ENCODE measurements around the gene ARHGAP12. TPM values are rescaled to one million over a fixed set of nuclear protein-coding genes. Genes with fewer than 3 reads are reported as not detected.

Gene ARHGAP12
- total RNA-seq, 1 donor from 2014 or later: 50.5 TPM

DNA sequence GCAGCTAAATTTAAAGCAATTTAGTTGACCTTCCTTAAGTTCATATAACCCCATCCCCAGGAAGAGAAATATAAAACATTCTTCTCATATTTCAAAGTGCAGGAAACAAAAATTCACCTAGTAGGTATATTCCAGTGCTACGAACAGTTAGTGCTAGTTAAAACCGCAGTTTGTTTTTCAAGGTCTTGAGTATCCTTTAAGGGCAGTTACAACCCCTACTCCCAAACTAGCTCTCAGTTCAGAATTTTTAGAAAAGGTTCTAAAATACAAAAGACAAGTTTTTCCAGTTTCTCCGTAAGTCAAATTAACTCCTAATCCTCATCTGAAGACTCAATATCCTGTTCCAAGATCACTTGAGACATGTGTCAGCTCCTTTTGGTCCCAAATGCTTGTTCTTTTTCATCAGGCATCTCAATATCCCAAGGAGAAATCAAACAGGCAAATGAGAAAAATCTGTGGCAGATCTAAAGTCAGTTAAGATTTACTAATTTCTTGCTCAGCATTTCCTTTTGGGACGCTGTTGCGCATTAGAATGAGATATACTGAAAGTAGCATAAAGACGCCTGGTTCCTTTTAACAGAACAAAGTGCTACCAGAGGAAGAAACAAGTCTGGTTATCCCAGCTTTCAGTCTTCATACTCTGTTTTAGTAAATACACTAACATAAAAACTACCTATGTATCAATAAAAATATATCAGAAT lies 51.8 kb downstream of the ARHGAP12 start:
- DNase-seq (ENCODE audit: low read depth): no peak

DNA sequence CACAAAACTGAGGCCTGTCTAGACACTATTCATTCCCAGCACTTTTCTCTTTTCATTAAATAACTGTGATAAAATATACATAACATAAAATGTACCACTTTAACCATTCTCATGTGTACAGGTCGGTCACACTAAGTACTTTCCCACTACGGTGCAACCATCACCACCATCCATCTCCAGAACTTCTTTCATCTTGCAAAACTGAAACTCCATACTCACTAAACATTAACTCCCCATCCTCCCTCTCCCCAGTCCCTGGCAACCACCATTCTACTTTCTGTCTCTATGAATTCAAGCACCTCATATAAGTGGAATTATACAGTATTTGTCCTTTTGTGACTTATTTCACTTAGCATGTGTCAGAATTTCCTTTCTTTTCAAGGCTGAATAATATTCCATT lies 53.0 kb downstream of the ARHGAP12 start:
- no peak for DNase-seq (ENCODE audit: low read depth)

DNA sequence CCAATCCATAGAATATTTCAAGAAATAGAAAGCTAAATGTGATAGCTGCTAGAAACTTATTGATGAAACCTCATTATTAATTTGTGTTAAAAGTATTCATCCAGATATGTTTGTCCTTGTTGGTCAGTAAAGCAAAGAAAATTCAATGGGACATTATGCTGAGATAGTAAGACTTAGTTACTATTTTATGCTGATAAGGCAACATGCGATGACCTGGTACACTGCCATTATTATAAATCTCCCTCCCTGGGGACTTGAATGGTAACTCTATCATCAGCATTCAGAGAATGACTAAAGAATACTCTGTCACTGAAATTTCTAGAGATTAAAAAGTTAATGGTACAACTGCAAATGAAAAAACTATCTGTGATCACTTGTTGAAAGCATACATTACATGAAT lies 54.9 kb downstream of the ARHGAP12 start:
- DNase-seq (ENCODE audit: low read depth): no peak

DNA sequence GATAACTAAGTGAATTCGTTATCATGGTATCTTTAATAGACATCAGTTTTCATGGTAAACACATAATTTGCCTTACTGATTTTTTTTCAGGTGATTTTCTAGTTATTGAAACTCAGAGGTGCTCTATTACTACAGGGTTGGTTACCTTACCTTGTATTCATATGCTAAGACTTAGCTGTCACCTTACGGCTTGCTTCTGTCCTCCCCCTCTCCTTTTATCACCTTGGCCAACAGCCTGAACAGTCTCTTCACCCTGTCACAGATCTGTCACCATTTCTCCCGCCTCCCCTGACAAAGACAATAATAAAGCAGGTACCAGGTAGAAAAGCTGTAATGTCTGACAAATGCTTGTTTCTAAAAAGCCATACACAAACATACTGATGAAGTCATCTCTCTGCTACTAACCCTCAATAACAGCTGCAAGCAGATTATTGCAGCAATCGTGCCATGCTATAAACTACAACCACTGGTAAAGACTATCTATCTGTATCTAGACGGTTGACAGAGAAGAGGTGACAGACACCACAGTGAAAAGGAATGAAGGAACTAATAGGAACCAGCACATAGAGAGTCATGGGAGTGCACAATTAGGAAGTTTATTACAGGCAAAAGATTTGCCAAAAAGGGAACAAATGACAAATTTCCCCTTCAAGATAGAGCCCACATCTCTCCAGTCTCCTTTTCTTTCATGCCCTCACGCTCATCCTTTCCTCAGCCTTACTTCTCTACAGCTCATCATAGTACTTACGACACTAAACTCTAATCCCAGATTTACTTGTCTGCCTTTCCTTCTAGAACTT lies 57.2 kb downstream of the ARHGAP12 start:
- DNase-seq (ENCODE audit: low read depth): no peak

DNA sequence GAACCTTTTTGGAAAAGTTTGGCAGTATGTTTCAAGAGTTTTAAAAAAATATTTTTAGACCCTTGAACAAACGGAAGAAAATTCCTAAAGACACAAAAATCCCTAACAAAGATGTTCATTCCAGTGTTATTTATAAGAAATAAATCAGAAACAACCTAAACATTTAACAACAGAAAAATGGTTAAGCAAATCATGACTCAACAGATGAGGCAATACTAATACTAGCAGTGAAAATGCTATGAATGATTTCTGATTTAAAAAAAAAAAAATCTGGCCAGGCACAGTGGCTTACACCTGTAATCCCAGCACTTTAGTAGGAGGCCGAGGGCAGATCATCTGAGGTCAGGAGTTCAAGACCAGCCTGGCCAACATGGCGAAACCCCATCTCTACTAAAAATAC lies 61.0 kb downstream of the ARHGAP12 start:
- peak; percentile 31 for DNase-seq (ENCODE audit: low read depth)

DNA sequence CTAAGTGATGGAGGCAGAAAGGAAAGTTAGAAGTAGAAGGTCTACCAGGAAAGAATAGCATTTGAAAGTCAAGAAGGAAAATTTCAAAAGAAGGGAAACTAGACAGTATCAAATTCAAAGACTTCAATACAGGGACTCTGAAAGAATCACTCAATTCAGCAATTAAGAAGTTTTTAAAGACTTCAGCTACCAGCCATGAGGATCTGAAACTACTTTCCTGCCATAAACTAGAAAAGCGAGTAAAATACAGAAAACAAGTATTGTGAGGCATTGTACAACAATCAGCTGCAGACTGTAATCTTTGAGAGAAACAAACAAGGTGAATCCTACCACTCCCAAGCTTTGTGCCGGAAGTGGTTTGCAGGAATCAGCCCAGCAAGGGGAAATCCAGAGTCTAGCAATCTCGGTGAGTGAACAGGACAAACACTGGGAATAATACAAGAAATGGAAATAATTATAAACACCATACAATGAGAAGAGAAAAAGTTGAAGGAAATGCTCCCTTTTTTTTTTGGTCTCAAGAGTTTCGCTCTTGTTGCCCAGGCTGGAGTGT lies 62.4 kb downstream of the ARHGAP12 start:
- peak; percentile 53 for DNase-seq (ENCODE audit: low read depth)

DNA sequence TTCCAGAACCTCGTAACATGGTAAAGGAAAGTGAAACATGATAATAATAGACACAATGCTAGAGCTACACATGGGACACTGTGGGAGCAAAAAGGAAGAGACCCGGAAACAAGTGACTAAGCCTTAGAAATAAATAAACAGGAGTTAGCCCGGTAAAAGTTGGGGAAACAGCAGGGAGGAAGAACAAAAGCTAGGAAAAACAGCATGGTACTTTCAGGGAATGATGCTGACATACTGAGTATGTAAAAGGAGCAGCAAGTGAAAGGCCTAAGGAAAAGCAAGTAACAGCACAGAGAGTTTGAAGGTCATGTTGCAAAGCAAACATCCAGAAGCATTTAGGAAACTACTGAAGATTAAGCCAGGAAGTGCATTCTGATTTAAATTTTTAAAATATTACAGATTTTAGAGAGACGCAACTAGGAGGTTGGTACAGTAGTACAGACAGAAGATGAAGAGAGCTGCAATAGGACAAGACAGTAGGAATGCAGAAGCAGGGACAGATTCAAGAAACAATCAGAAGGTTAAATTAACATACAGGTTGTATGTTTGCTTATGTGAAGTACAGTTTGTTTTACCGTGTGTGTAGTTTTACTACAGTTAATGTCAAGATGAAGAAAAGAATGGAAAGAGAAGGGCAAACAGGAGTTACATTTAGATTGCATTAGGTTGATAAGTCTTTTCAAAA lies 63.7 kb downstream of the ARHGAP12 start:
- DNase-seq (ENCODE audit: low read depth): peak; percentile 20

DNA sequence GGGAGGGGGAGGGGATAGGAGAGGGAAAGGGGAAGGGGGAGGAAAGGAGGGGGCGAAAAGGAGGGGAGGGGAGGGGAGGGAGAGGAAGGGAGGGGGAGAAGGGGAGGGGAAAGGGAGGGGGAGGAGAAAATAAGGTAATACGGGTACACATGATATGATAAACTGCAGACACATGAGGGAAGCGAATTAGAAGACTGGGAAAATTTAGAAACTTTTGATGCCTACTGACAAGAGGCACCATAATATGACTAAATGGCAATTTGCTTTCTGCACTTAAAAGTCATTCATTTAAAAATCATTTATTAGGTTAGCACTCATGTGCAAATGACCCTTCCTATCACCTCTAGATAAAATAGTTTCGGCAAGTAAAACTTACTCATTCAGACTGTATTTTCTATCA lies 73.6 kb downstream of the ARHGAP12 start:
- no peak for DNase-seq (ENCODE audit: low read depth)

DNA sequence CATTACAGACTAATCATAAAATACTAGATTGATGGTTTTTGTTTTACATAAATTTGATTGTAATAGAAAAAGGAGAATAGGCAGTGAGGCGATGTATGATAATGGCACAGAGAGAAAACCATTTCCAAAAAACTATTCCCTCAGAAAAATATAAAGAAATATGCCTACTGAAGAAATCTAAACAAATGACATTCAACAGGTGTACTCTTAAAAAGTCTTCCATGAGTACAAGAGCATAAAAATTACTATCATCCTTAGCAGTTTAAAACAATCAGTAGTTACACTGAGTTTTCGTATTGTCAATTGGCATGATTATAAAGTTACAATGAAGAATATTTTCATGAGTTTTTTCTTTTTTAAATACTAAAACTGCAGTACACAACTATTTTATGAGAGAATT lies 75.0 kb downstream of the ARHGAP12 start:
- DNase-seq (ENCODE audit: low read depth): no peak

DNA sequence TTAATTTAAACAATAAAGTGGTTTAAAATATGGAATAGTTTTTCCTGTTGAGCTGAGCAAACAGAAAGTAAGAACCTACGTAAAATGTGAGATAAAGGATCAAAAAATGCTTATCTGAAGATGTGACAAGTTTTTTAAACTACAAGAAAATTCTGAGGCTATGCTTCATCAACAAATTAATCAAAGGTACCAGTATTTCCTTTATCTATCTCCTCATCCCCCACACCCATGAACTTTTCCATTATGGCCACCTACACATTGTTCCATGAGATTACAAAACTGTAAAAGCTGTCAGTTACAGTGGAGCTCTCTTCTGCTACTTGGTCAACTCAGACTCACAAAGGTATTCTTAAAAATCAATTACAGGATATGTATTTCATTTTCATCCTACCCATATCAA lies 77.4 kb downstream of the ARHGAP12 start:
- DNase-seq (ENCODE audit: low read depth): no peak

DNA sequence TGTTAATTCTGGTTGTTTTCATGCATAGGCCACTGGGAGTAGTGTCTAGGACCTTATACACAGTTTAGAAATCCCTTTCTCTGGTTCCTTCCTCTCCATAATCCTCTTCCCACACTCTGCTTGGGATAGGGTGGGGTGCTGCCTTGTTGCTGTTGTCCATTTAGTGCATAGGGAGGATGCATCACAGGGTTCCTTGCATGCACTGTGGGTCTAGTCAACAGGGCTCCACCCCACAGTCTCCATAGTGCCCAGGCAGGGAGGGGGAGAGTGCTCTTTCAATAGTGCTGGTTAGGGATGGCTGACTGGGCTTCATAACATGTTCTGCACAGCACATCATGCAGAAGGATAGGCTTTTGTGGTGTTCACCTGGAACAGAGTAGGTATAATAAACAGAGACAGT lies 81.1 kb downstream of the ARHGAP12 start:
- DNase-seq (ENCODE audit: low read depth): no peak

DNA sequence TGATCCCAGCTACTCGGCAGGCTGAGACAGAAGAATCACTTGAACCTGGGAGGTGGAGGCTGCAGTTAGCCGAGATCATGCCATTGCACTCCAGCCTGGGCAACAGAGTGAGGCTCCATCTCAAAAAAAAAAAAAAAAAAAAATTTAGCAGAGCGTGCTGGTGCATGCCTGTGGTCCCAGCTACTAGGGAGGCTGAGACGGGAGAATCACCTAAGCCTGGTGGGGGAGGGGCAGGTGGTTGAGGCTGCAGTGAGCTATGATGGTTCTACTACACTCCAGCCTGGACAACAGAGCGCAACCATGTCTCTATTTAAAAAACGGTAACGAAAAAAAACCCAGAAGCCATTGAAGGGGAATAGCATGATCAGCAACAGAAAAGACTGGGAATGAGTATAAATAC lies 89.9 kb downstream of the ARHGAP12 start:
- DNase-seq (ENCODE audit: low read depth): no peak

DNA sequence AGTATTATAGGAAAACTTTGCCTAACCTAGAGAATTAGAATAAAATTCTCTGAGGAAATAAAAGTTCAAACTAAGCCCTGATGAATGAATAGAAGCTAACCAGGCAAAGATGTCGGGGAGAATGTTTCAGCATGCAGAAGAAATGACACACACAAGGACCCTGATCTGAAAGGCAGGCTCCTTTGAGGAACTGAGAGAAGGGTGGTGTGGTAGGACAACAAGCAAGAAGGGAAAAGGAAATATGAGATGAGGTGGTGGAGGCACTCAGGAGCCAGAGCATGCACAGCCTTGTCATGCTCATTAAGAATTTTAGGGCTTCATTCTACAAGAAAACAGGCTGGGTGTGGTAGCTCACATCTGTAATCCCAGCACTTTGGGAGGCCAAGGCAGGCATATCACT lies 90.6 kb downstream of the ARHGAP12 start:
- DNase-seq (ENCODE audit: low read depth): no peak

DNA sequence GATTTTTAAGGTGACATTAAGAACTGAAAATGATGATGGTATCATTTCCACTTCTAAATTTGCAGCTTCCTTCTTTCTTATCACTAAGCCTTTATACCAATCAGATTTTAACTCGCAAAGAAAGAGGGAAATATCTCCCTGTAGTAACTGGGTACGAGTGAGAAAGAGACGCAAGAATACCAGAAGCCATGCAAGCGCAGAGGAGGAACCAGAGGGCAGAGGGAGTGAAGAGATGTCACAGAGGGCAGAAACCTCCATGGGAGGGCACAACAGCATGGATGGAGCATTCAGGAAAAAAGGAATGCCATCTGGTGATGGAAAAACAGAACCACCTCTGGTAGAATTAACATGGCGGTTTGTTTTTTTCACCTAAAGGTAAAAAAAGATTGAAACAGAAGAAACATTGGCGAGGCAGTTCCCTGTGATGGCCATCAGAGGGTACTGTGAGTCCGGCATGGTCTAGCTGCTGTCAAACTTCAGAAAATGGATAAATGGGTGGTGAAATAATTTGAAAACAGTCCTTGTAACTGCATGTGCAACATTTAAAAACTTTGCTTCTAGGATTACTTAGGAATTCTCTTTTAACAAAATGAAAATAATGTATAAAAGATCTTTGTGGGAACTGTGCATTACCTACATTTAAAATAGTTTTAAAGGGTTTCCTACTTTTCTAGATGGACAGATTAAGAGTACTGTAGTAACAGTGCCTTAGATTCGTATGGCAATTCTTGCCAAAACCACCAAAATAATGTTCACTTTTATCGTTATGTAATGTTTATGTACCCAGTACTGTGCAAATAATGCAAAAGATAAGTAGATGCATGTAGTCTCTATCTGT lies 91.8 kb downstream of the ARHGAP12 start:
- peak; percentile 41 for DNase-seq (ENCODE audit: low read depth)

DNA sequence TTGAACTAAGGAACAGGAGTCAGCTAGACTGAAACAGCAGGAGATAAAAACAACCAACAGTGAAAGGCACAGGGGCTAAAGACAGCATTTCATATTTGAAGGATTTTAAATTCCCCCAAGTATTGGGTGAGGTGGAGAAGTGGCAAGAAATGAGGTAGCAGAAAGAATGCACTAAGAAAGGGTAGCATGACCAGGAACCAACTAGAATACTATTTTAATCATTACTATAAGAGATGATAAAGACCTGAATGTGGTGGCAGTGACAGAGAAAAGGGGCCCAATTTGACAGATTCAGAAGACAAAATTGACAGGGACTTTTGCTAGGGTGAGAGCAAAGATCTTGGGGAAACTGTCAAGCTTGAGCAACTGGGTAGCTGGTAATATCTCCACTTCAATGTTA lies 94.9 kb downstream of the ARHGAP12 start:
- DNase-seq (ENCODE audit: low read depth): no peak

DNA sequence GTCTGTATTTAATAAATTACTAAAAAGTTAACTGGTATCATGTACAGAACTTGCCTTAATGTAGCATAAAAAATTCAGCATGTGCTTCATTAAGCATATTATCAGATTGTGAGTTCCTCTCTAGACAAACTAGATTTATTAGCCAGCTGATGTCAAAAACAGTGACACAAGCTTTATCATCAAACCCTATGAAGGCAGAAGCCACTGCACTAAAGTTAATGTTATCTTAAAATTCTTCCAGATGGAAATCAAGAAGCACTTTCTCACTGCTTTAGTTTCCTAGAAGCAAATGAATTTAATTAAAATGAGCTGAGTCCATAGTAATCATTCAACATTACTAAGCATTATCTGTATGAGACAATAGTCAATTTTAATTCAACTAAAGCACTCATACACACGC lies 96.4 kb downstream of the ARHGAP12 start:
- DNase-seq (ENCODE audit: low read depth): no peak

DNA sequence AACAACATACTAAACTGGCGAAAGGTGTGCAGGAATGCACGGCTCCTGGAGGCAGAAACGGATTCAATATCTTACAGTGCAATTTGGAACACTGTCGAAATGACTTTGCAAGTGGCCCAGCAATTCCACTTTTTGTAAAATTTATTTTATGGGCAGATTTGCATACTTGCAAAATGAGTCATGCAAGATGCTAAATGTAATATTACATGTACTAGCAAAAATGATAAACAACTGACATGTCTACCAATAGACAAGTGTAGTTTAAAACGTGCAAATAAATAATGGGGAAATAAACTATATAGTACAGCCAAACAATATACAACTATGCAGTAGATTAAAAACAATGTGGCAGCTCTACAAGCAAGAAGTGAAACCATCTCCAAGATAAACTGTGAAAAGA lies 97.7 kb downstream of the ARHGAP12 start:
- no peak for DNase-seq (ENCODE audit: low read depth)

DNA sequence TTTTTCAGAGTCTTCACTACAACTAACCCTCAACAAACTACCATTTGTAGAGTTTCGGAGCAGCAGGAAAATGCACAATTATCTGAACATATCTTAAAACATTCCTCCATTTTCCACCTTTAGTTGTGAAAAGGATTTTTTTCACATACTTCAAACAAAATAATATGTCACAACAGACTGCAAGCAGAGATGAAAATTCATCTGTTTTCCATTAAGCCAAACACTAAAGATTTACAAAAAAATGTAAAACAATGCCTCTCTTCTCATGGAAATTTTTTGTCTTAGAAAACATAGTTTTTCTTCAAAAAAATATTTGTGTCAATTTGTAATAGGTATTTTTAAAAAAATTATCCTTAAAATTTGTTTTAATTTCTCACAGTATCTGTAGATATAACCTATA lies 98.9 kb downstream of the ARHGAP12 start:
- DNase-seq (ENCODE audit: low read depth): no peak

DNA sequence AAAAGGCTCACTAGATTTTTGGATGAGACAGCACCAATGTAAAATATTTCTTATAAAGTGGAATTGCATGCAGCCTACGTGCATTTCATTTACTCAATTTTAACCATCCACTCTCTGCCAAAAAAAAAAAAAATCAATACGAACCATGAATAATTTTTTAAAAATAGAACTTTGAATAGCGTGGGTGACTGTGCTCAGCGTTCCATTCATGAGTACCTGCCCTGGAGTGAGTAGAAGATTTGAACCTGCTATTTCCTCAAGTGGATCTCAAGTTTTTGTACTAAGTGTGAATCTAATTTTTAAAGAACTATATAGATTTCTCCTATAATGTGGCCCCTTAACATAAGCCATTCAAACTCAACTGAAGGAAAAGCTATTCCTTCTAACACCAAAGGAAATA lies 105.3 kb downstream of the ARHGAP12 start:
- no peak for DNase-seq (ENCODE audit: low read depth)

DNA sequence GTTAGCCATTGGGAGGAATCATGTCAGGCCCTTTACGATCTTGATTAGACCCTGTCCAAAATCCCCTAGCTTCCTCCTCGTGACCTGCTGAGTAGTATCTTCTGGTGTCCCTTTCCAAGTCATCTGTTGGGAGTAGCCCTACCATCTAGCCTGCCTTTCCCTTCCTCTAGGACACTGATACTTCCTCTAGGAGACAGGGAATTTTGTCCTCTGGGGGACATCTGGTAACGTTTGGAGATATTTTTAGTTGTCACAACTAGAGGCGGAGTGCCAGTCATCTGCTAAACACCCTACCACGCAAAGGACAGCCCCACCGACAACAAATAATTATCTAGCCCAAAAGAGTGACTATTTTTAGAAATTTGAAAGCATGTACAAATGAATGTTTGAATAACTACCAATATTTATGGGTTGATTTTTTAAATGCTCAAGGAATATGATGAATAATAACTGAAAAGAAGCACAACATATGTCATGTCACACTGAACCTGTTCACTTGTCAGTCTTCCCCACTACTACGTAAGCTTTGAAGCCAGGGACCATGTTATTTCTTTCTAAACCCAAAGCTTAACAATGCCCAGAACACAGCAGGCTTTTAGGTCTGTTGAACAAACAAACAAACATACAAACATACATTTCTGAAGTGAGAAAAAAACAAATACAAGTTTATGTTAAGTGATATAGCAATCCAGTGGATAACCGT lies 105.9 kb downstream of the ARHGAP12 start:
- DNase-seq (ENCODE audit: low read depth): no peak

DNA sequence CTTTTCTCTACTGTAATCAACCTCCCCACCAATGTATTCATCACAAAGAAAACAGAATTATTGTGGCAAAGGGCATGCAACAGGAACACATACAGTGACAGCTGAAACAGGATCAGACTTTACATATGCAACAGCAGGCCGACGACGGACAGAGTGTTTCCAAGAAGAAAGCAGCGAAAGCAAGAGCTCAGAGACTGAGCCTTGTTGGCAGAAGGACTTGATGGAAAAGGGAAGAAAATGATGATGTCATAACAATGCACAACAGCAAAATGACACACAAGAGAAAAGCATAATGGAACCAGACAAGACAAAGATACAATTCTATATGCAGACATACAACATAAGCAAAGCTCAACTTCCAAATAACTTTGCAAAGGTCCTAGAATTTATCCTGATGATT lies 106.5 kb downstream of the ARHGAP12 start:
- no peak for DNase-seq (ENCODE audit: low read depth)
